Stimulated activated CD8-positive, alpha-beta memory T cell treated with anti-CD3 and anti-CD28 coated beads, Interleukin-2, amount 100 ng/mL, for 48 hours (primary cell): ENCODE data around the gene FCER2.
"Not testable (repeated sequence)": the region's sequence is repeated elsewhere in the genome, so short reads cannot be mapped to it uniquely, and the experiment has no call there.

ENCODE experiments used
- DNase-seq, 2 donors: peaks; one replicate each; pipeline ENCODE4 v3.0.0-alpha.2; 2020; ENCODE audit warnings: low read depth in 2 of 2

Gene FCER2

GRCh38 chr19:7701654-7702457 is at the start of gene FCER2:
Gene FCER2 (minus strand): TSS chr19:7702131. CDS start chr19:7699760, 2,371 bp downstream.
- DNase-seq, result no peak

GRCh38 chr19:7751157-7751783 is 49.3 kb upstream of the FCER2 start:
- peak in 1 of 2 donors; percentile 20 for DNase-seq

- no peak for DNase-seq
Observed at GRCh38 chr19:7748756-7749155, 46.8 kb upstream of the FCER2 start.

GRCh38 chr19:7748171-7748570 is 46.2 kb upstream of the FCER2 start:
- no peak for DNase-seq

GRCh38 chr19:7746903-7747884 is 45.3 kb upstream of the FCER2 start, which contains the start of gene CD209:
Gene CD209 (minus strand): TSS chr19:7747534. CDS start chr19:7747511, 23 bp downstream.
- DNase-seq, result no peak

GRCh38 chr19:7746306-7746705 is 44.4 kb upstream of the FCER2 start:
- not testable (repeated sequence) for DNase-seq

GRCh38 chr19:7744871-7745650 is 43.1 kb upstream of the FCER2 start:
- no peak for DNase-seq

- no peak for DNase-seq
Observed at GRCh38 chr19:7744199-7744786, 42.4 kb upstream of the FCER2 start.

GRCh38 chr19:7743425-7743841 is 41.5 kb upstream of the FCER2 start:
- DNase-seq, result no peak

- no peak for DNase-seq
Observed at GRCh38 chr19:7742991-7743390, 41.1 kb upstream of the FCER2 start.

- no peak for DNase-seq
Observed at GRCh38 chr19:7742575-7742974, 40.6 kb upstream of the FCER2 start.

- DNase-seq, result no peak
Observed at GRCh38 chr19:7740682-7741054, 38.7 kb upstream of the FCER2 start.

- no peak for DNase-seq
Observed at GRCh38 chr19:7739801-7740681, 38.1 kb upstream of the FCER2 start.

GRCh38 chr19:7739211-7739755 is 37.4 kb upstream of the FCER2 start:
- DNase-seq, result no peak

GRCh38 chr19:7738023-7738422 is 36.1 kb upstream of the FCER2 start:
- peak in 1 of 2 donors; percentile 23 for DNase-seq

- no peak for DNase-seq
Observed at GRCh38 chr19:7737215-7737614, 35.3 kb upstream of the FCER2 start.

- DNase-seq, result no peak
Observed at GRCh38 chr19:7736148-7736547, 34.2 kb upstream of the FCER2 start.

- no peak for DNase-seq
Observed at GRCh38 chr19:7734220-7735203, 32.6 kb upstream of the FCER2 start.
